Activated CD4-positive, alpha-beta T cell treated with anti-CD3 and anti-CD28 coated beads, Interleukin-2, Interleukin-6, amounts not matched to agents 100 ng/mL and 50 ng/mL, durations not matched to agents 16 hours and 8 hours (primary cell): Measurements from ENCODE around the gene SDK1.
A peak's percentile ranks its signal among the peaks of the same experiment; 100 is the strongest.
"Not testable (repeated sequence)": the region's sequence is repeated elsewhere in the genome, so short reads cannot be mapped to it uniquely, and the experiment has no call there.

Source experiments
- DNase-seq: peaks from one replicate; pipeline ENCODE4 v3.0.0-alpha.2; 2020

SDK1 gene

GRCh38 chr7:3682028-3682710 lies 381.1 kb downstream of the SDK1 start:
- DNase-seq = no peak

DNA sequence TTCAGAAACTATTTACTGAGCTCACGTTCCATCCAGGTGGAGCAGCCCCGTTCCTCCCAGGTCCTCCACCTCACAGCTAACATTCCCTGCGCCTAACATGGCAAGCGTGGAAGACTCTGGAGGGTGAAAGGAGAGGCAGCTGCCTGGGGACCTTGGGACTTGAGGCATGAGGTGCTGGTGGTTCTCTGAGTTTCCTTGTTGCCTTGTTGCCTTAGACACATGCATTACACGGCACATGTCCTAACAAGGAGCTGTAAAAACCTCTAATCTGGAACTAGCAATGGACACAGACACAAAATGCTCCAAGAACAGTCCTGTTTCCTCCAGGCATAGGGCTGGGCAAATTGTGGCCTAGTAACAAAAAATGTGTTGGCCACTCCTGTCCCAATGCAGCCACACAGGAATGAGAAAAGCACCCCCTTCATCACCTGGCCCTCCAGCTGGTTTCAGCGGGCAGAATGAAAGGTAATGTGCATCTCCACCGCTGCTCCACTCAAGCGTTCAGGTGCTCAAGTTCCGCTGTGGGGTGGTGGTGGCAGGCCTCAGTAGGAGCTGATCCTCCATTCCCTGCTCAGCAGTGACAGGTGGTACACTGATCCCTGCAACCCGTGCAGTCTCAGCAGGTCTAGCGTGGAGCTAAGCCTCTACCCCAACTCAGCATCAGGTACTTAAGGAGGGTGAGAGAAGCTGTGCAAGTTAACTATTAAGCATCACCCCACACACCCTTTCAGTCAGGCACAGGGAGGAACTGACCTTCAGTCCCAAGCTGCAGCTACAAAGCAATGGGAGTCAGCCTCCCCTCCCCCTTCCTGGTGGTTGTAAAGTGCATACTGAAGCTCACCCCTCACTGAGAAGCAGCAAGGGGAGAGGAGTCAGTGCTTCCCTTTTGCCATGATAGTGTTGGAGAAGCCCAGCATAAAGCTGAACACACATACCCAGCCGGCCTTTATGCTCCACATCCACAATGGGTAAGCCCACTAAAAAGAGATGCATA lies 382.8 kb downstream of the SDK1 start:
- DNase-seq = no peak

DNA sequence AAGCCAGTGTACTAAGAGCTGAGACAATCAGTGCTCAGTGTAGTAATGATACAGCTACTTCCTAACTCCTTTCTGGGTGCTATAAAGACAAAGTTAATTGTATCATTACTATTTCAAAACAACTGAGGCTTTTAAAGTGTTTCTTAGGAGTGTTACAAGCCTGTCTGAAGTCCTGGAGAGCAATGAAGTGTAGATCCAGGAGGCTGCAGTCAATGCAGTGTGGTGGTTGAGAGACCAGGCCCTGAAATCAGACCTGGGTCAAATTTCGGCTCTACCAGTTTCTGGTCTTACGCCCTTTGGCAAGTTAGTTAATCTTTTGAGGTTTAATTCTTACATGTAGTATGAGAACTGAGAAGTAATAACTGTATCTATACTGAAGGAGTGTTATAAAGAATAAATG lies 387.0 kb downstream of the SDK1 start:
- no peak for DNase-seq

DNA sequence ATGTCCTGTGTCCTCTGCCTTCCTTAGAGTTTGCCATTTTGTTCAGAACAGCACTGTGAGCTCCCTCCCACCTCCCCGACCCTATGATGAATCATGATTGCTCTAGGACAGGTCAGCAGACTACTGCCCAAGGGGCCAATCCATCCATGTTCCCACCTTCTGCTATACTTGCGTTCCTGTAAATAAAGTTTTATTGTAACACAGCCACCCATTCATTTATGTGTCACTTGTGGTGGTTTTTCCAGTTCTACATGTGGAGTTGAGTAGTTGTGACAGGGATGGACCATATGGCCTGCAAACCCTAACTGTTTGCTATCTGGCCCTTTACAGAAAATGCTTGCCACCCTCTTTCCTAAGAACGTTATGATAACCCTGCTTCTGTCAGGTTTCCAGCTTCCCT lies 387.8 kb downstream of the SDK1 start:
- DNase-seq = no peak

DNA sequence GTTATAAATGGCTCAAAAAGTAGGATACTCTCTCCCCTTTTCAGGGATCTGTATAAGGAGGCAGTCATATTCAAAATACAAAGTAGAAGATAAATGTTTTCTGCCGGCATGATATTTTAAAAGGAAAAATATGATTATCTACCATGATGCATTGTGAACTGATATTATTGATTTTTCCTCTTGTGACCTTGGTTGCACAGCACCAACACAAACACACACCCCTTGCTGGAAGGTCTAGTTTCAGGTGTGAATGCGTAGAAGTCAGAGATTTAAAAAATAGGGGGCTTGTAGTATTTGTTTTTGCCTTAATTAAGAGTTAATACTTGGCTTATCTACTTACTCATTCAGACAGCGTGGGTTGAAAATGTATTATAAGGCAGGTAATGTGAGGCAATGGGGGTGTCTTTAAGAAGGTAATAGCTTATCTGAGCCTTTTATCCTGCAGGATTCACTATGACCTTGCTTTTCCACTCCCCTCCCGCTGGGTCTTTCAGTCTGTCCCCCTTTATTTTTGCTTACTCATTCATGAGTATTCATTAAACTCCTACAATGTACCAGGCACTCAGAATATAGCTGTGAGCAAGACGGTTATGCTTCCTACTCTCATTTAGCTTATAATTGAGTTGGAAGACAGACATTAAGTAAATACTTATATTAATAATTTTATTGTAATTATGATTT lies 390.6 kb downstream of the SDK1 start:
- no peak for DNase-seq

GRCh38 chr7:3695602-3696001 lies 394.6 kb downstream of the SDK1 start:
- no peak for DNase-seq

GRCh38 chr7:3696113-3696512 lies 395.1 kb downstream of the SDK1 start:
- no peak for DNase-seq

DNA sequence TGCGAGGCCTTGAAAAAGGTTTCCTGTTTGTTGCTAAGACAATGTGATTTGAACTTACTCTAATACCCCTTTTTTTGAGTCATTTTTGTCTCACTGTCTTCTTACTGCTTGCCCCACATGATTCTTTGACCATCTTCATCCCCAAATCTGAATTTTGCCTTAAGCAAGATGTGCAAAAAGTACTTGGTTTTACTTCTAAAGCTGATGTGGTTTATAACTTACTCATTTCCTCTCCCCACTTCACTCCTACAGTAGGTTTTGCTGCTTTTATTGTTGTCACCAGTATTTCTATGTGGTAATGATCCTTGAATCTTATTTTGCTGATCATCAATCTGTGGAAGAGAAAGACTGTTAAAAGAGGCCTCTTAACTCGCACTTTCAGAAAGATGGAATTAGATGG lies 396.4 kb downstream of the SDK1 start:
- peak; percentile 23 for DNase-seq

DNA sequence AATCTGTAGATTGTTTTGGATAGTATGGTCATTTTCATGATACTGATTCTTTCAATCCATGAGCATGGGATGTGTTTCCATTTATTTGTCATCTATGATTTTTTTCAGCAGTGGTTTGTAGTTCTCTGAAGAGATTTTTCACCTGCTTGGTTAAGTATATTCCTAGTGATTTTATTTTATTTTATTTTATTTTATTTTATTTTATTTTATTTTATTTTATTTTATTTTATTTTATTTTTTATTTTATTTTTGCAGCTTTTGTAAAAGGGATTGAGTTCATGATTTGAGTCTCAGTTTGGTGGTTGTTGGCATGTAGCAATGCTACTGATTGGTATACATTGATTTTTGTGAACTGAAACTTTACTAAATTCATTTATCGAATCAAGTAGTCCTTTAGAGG lies 404.2 kb downstream of the SDK1 start:
- DNase-seq = no peak

DNA sequence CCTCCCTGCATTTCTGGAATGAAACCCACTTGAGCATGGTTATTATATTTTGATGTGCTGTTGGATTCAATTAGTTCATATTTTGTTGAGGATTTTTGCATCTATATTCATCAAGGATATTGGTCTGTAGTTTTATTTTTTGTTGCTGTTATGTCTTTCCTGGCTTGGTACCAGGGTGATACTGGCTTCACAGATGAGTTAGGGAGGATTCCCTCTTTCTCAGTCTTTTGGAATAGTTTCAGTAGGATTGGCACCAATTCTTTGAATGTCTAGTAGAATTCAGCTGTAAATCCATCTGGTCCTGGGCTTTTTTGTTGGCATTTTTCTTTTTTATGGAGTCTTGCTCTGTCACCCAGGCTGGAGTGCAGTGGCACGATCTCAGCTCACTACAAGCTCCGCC lies 405.0 kb downstream of the SDK1 start:
- DNase-seq = not testable (repeated sequence)

DNA sequence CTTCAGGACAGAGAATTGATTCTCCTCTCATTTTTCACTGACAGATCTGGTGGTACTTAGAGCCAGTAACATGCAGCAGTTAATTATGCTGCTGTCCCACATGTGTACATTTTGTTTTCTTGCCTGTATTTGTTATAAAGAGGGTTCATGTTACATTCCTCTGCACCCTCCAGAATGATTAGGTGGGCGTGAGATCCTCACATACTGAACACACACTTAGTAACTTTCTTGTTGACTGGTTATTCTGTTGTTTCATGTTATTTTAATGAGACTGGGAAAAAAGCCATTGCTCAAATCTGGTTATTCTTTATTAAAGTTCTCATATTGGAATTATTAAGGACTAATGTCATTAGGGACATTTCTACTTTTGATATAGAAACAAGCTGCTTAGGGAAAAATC lies 409.1 kb downstream of the SDK1 start:
- no peak for DNase-seq

GRCh38 chr7:3710531-3710930 lies 409.5 kb downstream of the SDK1 start:
- no peak for DNase-seq

DNA sequence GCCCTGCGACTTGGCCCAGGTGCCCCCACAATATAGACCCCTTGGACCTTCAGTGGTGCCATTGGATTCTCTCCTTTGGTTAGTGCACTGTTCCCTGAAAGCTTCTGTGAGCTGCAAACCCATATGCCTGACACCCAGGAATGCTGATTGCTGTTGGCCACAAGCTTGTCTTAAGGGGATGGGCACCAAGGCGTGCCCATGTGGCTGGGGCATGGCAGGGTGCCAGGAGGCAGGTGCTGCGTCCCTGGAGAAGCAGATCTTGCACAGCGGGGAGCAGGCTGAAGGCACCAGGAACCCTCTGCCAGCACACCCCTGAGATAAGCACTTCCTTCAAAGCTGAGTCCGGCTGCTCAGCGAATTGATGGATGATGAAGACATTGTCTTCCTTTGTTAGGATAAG lies 411.8 kb downstream of the SDK1 start:
- no peak for DNase-seq

DNA sequence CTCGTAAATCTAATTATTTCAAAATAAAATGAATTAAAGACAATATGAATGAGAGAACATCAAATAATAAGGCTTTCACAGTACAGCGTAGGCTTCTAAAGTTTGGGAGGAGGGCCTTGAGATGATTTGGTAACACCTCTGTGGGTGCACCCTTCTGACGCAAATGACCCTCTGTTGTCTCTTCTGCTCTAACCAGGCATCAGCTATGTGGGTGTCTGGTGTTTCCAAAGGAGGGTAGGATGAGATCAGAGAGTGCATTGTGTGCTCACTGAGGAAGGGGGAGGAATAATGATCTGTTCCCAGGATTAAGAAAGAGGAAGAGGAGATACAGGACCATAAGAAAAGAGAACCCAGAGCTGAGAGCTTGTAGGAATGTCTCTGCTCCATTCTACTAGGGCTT lies 420.4 kb downstream of the SDK1 start:
- DNase-seq = no peak

DNA sequence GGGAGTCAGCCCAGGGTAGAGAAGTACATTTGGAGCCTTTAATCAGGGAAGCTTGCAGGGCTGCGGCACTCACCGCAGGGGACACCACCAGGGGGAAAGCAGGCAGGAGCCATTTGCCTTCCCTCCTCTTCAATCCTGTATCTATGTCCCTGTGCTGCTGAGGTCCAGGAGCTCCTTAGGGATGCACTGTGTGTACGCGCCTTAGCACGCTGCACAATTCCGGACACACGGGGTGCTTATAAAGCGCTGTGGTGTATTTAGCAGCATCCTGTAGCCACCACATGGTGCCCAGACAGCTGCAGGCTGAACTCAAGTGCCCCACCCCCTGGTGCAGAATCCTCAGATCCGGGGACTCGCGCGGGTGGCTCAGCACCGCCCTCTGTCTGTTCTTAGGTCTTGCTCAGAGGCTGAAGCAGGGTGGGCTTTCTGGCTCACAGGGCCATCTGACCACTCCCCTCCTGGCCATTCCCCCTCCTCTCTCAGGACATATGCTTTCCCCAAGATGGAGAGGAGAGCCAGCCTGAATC lies 421.4 kb downstream of the SDK1 start:
- DNase-seq = peak; percentile 11

DNA sequence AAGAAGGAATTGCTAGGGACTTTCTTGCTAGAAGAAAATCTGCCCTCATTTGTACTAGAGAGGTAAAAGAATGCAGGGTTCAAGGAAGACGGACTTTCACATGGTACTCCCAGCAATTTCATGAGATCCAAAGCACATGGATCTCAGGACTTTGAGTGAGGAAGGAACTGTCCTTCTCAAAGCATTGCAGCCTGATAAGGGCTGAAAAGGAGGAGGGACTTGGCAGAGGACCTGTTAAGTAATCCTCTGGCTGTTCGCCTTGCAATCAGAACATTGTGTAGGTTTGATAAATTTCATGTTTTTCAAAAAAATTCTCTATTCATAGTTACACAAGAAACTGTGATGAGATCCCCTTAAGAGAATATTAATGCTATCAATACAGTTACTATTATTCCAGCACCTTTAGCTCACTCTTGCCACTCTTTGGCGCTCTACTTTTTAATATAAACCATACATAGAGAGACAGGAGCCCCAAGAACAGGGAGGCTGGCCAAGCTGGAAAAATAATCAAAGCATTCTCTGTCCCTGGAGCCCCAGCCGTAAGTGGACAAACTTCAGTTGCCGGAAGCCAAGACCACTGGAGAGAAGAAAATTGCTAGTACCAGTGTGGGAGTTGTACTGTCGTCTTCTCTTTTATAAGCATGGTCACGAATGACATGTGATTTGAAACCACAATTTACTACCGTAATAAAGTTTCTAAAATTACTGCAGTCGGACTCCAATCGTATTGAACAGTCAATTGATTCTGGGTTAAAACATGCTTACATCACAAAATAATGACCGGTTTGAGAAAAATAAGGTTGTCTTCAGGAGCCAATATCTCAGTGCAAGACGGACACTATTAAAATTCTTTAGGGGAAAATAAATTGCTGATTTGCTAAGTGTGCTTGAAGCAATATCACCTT lies 424.4 kb downstream of the SDK1 start:
- no peak for DNase-seq

- no peak for DNase-seq
Measured at GRCh38 chr7:3730276-3730675, 429.2 kb downstream of the SDK1 start.

GRCh38 chr7:3732395-3733005 lies 431.4 kb downstream of the SDK1 start:
- no peak for DNase-seq

DNA sequence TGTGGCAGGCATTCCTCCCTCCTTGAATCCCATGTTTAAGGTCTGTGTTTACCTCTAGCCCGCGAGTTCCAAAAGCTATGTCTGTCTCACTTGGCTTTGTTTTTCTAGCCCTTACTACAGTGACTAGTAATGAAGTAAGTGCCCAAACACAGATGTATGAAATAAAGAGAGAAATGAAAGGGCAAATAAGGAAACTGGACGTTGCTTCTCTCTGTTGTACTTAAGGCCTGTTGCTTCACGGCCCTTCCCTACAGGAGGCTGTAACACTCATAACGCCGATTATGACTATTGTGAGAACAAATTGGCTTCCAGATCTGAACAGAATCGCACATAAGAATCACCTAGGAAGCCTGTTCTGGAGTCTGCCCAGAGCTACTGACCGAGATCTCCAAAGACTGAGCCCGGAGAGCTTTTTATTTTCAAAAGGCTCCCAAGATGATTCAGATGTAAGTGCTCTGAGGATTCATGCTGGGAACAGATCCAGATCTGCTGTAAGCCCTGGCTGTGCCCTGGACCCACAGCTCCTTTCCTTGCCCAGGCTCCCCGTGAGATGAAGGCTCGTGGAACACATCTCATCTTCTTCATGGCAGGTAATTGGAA lies 432.6 kb downstream of the SDK1 start:
- no peak for DNase-seq

DNA sequence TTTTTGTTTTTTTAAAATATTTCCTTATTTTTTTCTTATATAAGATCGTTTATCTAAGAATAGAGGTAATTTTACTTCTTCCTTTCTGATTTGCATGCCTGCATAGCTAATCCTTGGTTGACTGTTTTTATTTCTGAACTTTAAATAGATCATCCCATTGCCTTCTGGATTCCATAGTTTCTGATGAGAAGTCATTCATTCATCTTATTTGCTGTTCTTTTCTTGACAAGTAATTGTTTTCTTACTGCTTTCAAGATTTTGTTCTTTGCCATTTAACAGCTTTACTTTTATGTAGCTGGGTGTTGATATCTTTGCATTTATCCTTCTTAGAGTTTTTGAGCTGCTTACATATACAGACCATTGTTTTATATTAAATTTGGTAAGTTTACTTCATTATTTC lies 437.9 kb downstream of the SDK1 start:
- DNase-seq = no peak

DNA sequence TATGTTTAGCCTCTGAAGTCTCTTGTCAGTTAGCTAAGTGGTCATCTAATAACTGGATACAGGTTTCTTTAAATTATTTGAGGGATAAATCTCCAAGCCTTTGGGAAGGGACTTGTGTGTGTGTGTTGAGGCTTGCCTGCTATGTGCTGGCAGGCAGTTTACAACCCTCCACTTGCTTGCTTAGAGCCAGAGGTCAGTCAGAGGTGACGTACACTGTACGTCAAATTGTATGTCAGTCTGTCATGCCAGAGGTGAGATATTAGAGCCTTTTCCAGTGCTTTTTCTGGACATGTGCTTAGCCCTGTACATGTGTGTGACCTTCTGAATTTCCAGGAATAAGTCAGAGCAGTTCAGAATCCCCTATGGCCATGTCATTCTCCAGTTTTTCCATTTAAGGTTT lies 438.9 kb downstream of the SDK1 start:
- DNase-seq = no peak
